ENCODE data around the gene GRM7. TPM values are rescaled to one million over a fixed set of nuclear protein-coding genes. Genes with fewer than 3 reads are reported as not detected.

GRM7 gene
- total RNA-seq, 4 donors from 2014 or later = 0.40 TPM; not detected in 3

- Histone ChIP-seq H3K36me3 (no peaks in the 10 kb centered on the region), H3K4me1 (no peaks in the 10 kb centered on the region), H3K27me3 (no peaks in the 10 kb centered on the region), H3K4me3 (no peak overlapping the region), H3K27ac (no peak overlapping the region), H3K9me3 (no peaks in the 10 kb centered on the region)
- no peak for DNase-seq
- TF ChIP-seq CTCF (IDR thresholded peaks at IDR 0.05) (no peak), POLR2A (IDR thresholded peaks at IDR 0.05) (no peak)
Measured at GRCh38 chr3:7195934-7196333, 335.0 kb downstream of the GRM7 start.

GRCh38 chr3:7201784-7202183, 340.9 kb downstream of the GRM7 start:
- H3K9me3 ChIP-seq = no peaks in the 10 kb centered on the region
- no peak for TF ChIP-seq CTCF (IDR thresholded peaks at IDR 0.05)
- no peaks in the 10 kb centered on the region for H3K27me3 ChIP-seq
- H3K4me3 ChIP-seq = no peak overlapping the region
- H3K4me1 ChIP-seq = no peaks in the 10 kb centered on the region
- H3K36me3 ChIP-seq = no peaks in the 10 kb centered on the region
- DNase-seq = no peak
- H3K27ac ChIP-seq = no peak overlapping the region

GRCh38 chr3:7203969-7204847, 343.3 kb downstream of the GRM7 start:
- H3K4me3 ChIP-seq = no peak overlapping the region
- no peaks in the 10 kb centered on the region for H3K36me3 ChIP-seq
- no peak overlapping the region for H3K27ac ChIP-seq
- H3K4me1 ChIP-seq = no peaks in the 10 kb centered on the region
- H3K9me3 ChIP-seq = no peaks in the 10 kb centered on the region
- TF ChIP-seq POLR2A (IDR thresholded peaks at IDR 0.05) (no peak), CTCF (IDR thresholded peaks at IDR 0.05) (no peak)
- no peak for DNase-seq
- H3K27me3 ChIP-seq = no peaks in the 10 kb centered on the region

- Histone ChIP-seq H3K27ac (no peak overlapping the region), H3K4me1 (no peaks in the 10 kb centered on the region), H3K9me3 (no peaks in the 10 kb centered on the region), H3K4me3 (no peak overlapping the region), H3K36me3 (no peaks in the 10 kb centered on the region), H3K27me3 (no peaks in the 10 kb centered on the region)
- no peak for DNase-seq
- TF ChIP-seq CTCF (IDR thresholded peaks at IDR 0.05) = no peak
- TF ChIP-seq POLR2A (IDR thresholded peaks at IDR 0.05) = no peak
Measured at GRCh38 chr3:7204848-7205156, 343.9 kb downstream of the GRM7 start.

GRCh38 chr3:7205535-7205934, 344.6 kb downstream of the GRM7 start:
- H3K4me1 ChIP-seq = no peaks in the 10 kb centered on the region
- H3K9me3 ChIP-seq = no peaks in the 10 kb centered on the region
- no peaks in the 10 kb centered on the region for H3K36me3 ChIP-seq
- no peaks in the 10 kb centered on the region for H3K27me3 ChIP-seq
- no peak for DNase-seq
- TF ChIP-seq POLR2A (IDR thresholded peaks at IDR 0.05) = no peak
- TF ChIP-seq CTCF (IDR thresholded peaks at IDR 0.05) = no peak
- no peak overlapping the region for H3K27ac ChIP-seq
- H3K4me3 ChIP-seq = peak overlapping the region in 2 of 4 donors; percentile 14 to 26
